NK-92 (cell line): ENCODE data around the gene LGR6.
"Not testable (repeated sequence)": the region's sequence is repeated elsewhere in the genome, so short reads cannot be mapped to it uniquely, and the experiment has no call there.

Experiments
- DNase-seq: peaks from one replicate; lab custom pipeline; 2025; ENCODE audit not compliant: unreplicated experiment; lab: John Stamatoyannopoulos, UW

LGR6 gene, protein sequence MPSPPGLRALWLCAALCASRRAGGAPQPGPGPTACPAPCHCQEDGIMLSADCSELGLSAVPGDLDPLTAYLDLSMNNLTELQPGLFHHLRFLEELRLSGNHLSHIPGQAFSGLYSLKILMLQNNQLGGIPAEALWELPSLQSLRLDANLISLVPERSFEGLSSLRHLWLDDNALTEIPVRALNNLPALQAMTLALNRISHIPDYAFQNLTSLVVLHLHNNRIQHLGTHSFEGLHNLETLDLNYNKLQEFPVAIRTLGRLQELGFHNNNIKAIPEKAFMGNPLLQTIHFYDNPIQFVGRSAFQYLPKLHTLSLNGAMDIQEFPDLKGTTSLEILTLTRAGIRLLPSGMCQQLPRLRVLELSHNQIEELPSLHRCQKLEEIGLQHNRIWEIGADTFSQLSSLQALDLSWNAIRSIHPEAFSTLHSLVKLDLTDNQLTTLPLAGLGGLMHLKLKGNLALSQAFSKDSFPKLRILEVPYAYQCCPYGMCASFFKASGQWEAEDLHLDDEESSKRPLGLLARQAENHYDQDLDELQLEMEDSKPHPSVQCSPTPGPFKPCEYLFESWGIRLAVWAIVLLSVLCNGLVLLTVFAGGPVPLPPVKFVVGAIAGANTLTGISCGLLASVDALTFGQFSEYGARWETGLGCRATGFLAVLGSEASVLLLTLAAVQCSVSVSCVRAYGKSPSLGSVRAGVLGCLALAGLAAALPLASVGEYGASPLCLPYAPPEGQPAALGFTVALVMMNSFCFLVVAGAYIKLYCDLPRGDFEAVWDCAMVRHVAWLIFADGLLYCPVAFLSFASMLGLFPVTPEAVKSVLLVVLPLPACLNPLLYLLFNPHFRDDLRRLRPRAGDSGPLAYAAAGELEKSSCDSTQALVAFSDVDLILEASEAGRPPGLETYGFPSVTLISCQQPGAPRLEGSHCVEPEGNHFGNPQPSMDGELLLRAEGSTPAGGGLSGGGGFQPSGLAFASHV

DNA sequence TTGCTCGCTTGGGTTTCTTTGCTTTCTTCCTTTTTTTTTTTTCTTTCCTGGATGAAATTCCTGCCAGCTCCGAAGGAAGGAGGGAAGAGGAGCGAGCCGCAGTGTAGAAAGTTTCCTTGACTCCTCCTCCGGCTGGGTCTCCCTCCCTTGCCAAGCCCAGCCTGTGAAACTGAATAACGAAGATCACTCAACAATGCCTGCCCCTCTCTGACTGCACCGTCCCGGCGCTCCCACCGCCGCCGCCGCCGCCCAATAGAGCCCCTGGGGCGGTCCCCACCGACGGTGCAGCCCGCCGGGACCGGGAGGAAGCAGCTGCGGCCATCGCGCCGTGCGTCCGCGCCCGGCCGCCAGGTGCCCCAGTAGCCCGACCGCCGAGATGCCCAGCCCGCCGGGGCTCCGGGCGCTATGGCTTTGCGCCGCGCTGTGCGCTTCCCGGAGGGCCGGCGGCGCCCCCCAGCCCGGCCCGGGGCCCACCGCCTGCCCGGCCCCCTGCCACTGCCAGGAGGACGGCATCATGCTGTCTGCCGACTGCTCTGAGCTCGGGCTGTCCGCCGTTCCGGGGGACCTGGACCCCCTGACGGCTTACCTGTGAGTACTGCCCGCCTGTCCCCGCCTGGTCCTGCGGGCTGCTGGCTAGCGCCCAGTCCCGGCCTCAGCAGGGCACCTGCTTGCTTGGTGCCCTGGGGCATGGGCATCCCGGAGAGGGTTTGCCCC, at the start of gene LGR6:
TSS of gene LGR6 (plus strand) at position 186 of the 714 bp plus-strand sequence. CDS start at position 377, 191 bp downstream.
- no peak for DNase-seq

DNA sequence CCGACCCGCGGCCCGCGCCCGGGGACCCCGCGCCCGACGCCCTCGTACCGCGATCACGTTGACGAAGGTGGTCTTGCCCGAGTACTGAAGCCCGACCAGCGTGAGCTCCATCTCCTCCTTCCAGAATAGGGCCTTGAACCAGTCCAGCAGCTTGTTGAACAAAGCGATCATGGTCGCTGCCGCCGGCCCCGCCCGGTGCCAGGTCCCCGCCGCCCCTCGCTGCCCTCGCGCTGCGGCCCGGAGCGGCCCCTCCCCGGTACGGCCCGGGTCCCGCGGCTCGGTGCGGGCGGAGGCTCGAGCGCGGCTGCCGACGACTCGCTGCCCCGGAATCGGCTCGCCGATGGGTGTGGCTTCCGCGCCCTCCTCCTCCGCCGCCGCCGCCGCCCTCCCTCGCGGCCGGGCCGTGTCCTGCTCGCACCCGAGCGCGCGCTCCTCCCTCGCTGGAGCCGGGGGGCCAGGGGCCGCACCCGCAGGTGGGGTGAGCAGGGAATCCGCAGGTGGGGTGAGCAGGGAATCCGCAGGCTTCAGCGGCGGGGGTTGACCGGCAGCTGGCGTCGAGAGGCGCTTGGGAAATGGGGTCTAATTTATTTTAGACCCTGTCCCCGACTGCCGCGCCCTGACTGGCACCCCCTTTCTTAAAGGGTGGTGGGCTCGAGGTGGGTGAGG, 49.1 kb upstream of the LGR6 start, which contains the start of gene ARL8A:
TSS of gene ARL8A (minus strand) at position 336 of the 666 bp plus-strand sequence. CDS start at position 171, 165 bp downstream.
- no peak for DNase-seq

DNA sequence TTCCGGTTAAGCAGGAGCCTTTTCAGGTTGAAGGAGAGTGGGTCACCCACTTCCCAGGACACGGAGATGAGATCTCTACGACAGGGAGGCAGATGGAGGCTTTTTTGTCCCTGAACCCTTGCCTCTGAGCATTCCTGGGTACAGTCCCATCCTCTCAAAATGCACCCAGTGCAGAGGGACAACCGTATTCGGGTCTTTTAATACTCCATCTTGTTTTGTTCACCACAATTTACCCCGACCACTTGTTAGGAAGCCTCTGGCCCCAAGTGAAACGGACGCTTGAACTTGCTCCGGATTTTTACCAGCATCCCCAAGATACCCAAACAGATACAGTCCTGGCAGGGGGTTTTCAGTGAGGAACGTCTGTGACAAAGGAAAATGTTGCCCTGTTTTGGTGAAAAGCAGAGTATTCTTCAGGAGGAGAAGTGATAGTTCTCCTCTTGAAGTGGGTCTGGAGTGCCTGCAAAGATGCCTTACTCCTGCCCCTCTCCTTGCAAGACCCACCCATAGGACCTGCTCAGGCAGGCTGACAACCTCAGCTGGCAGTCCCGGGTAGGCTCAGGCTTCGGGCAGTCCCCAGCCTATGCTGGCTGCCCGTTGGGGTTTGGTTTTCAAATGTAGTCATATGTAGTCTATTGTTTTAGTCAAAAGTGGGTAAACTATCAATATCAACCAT, 48.4 kb upstream of the LGR6 start:
- DNase-seq, result no peak

DNA sequence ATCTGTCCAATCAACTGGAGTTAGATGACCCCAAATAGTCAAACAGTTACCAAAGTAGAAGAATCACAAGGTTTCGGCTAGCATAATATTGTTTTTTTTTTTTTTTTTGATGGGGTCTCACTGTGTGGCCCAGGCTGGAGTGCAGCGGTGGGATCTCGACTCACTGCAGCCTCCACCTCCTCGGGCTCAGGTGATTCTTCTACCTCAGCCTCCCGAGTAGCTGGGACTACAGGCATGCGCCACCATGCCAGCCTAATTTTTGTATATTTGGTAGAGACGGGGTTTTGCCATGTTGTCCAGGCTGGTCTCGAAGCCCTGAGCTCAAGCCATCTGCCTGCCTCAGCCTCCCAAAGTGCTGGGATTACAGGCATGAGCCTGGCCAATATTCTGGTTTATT, 47.9 kb upstream of the LGR6 start:
- not testable (repeated sequence) for DNase-seq

DNA sequence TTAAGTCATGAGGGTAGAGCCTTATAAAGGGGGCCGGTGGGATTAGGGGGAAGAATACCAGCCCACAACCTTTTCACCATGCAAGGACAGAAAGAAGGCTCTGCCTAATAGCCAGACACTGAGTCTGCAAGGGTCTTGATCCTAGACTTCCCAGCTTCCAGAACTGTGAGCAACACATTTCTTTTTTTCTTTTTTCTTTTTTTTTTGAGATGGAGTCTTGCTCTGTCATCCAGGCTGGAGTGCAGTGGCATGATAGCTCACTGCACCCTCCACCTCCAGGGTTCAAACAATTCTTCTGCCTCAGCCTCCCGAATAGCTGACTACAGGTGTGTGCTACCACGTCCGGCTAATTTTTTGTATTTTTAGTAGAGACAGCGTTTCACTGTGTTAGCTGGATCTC, 47.3 kb upstream of the LGR6 start:
- no peak for DNase-seq

DNA sequence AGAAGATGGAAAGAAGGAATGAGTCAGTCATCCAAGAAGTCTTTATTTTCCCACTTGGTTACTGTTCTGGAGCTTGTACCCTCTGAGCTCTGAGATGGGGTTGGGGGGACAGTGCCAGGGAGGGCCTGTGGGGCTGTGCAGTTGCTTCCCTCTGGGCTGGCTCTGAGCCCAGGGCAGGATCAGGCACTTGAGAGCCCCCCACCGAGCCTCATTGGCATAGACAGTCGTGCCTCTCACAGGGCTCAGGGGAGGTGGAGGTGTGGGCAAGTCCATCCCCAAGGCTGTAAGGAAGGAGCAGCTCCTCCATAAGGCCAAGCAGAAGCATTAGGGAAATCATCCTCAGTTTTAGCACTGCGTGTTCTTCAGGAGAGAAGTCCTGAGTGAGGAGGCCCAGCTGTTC, 46.6 kb upstream of the LGR6 start:
- no peak for DNase-seq

DNA sequence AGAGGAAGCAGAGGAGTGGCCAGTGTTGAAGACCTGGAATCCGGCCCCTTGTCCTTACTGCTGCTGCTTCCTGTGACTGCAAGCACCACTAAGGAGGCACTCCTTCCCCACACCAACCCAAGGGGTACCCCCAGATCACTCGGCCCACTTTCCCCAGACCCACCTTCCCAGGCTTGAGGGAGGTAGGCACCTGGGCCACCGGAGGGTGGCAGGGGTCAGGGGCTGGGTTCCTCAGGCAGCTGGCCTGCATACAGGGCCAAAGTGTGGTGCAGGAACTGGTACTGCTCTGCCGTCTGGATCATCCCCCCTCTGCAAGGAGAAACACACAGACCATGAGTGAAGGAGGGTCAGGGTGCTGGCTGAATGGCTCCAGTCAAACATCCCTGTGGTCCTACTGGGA, 45.2 kb upstream of the LGR6 start:
- no peak for DNase-seq

DNA sequence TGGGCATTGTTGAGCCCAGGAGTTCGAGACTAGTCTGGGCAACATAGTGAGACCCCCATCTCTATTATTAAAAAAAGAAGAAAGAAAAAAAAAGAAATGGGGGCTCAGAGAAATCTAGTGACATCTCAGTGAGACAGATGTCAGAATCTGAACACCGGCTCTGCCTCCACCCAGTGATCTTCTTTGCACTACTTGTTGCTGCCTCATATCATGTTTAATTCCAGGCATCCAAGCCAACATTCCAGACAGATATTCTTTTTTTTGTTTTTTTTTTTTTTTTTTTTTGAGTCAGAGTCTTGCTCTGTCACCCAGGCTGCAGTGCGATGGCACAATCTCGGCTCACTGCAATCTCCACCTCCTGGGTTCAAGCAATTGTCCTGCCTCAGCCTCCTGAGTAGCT, 44.0 kb upstream of the LGR6 start:
- no peak for DNase-seq

DNA sequence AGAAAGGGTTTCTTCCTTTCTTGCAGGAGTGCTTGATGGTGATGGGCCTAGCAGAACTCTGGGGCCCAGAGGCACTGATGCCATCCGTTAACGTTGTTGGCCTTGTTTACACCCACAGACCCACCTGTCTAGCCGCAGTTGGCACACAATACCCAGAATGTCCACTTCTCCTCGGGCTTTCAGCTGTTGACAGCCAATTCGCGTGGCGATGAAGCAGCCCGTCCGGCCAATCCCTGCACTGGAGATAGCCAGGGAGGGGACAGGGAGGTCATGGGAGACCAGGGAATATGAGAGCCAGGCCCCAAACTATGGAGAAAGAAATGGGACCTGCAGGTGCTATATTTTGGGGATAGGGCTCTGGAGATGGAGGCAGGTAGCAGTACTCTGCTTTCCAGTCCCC, 43.4 kb upstream of the LGR6 start:
- DNase-seq, result no peak

DNA sequence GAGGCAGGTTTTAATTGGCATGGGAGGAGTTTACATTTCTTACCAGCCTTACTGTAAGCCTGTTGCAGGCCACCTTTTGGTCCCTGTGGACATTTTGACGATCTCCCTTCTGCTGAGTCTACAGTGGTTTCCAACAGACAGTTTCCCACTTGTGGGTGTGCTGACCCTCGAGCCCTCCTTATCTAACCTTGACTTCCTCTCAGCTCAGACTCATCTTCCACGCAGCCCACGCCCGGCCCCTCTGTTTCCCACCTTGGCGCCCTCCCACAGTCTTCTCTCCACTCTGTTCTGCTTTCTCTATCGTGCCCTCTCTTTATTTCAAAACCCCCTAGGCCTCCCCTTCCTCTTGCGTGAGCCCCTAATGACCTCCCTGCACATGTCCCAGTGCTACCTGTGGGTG, 43.0 kb upstream of the LGR6 start:
- no peak for DNase-seq

DNA sequence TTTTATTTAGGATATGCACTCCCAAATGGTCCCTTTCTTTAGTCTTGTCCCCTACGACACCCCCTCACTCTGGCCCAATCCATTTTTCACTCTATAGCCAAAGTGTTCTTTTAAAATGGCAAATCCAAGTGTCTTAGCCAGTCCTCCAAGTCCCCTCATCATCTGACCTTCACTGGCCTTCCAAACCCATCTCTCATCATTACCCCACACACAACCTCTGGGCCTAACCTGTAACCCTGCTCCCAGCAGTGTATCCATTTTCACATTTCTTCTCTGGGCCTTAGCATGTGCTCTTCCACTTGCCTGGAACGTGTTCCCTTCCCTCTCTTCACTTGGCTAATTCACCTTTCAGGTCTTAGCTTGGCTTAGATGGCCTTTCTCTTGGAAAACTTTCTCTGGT, 42.6 kb upstream of the LGR6 start:
- no peak for DNase-seq

DNA sequence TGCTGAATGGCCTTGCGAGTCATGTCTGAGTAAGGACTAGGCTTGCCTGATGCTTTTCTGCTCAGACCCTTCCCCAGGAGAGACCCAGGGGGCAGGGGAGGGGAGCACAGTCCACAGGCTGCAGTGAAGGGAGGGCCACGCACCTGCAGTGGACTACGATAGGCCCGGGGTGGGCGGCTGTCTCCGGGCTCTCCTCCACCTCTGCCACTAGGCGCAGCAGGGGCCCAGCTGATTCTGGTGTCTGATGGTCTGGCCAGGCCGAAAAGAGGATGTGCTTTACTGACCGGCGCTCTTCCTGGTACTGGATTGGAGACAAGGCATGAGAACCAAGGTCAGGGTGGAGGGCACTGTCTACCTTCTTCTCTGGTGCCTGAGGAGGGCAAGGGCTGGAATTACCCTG, 41.2 kb upstream of the LGR6 start:
- no peak for DNase-seq

DNA sequence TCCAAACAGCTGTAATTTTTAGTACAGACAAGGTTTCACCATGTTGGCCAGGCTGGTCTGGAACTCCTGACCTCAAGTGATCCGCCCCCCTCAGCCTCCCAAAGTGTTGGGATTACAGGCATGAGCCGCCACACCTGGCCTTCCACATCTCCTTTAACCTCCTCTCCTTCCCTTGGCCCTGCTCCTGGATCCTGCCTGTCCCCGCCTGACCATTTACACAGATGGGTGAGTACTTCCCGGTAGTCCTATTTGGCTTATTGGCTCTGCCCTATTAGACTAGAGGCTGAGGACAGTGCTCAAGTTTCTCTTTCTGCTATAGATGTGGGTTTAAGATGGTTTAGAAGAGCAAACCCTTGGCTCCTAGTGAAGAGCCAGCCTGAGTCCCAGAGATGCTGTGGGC, 40.3 kb upstream of the LGR6 start:
- no peak for DNase-seq

DNA sequence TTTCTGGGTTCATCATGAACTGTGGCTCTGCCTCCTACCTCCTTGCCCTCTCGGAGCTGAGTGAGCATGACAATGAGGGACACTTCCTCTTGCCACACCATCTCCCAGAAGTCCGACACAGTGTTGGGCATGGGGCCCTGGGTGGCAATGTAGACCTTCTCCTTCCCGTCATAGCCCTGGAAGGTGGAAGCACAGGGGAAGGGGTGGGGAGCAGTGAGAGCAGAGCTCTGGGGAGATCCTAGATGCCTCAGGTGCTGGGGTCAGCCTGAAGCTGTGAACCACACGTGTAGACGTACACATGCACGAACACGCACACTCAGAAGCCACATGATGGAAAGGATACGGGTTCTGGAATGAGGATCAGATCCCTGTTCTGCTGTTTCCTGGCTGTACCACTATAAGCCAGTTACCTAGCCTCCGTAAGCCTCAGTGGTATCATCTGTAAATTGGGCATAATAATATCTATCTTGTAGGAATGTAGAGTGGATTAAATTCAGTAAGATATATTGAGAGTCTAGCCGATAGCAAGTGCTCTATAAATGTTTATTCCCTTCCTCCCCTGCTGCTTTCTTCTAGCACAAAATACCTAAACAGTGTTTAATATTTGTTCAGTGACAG, 39.3 kb upstream of the LGR6 start:
- DNase-seq, result no peak

DNA sequence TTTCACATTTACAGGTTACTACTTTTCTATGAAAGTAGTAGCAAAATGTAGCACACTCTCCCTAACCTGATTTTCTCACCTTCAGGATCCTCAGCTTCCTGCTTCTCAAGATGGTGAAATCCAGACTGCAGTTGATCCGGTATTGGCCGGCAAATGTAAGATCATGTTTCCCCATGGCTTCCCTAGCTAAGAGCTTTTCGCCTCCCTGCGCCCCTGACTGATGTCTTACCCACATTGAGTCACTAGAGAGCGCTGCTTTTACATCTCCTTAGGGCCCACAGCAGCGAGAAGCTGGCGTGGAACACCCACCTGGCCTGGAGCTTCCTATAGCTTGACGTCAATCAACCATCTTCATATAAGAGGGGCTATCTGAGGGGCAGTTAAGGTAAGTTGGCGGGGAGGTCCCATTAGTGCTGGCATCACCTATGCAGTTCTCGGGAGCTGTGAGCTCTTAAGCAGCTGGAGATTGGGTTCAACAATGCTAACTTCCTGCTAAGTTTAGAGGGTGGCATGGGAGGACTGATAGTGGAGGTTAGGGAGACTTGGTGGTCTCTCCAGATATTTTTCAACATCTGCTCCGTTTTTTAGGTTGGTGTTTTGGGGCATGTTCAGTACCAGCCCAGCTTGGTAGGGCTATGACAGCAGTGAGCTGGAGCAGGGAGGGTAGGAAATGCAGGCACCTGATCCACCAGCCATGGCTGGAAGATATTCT, 38.7 kb upstream of the LGR6 start:
- DNase-seq, result no peak

DNA sequence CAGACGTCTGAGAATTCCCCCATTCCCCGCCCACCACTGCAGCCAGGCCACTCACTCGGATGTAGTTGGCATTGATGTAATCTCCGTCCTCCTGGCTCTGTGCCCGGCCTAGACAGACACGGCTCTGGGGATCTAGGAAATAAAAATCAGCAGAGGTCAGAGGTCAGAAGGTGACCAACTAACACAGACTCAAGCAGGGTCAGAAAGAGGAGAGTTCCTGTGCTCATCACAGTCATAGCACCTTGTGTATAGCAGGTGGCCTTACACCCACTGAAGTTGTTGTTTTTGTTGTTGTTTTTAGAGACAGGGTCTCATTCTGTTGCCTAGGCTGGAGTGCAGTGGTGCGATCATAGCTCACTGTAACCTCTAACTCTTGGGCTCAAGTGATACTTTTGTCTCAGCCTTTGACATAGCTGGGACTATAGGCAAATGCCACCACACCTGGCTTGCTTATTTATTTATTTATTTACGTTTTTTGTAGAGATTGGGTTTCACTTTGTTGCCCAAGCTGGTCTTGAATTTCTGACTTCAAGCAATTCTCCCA, 38.0 kb upstream of the LGR6 start:
- no peak for DNase-seq

DNA sequence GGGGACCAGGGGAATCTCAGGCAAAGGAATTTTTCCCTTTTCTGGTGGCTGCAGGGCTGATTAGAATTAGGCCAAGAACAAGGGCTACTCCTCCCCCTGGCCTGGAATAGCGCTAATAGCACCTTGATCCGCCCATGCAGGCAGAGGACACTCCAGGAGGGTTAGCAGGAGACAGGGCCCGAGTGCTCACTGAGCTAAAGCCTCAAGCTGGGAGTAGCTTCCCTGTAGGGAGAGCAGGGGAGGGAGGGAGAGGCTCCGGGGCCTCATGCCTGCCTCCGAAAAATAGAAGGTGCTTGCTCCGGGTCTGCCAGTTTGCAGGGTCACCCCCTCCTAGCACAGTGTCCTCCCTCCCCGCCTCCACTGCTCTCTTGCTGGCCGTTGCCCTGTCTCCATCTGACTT, 37.0 kb upstream of the LGR6 start:
- DNase-seq, result no peak

DNA sequence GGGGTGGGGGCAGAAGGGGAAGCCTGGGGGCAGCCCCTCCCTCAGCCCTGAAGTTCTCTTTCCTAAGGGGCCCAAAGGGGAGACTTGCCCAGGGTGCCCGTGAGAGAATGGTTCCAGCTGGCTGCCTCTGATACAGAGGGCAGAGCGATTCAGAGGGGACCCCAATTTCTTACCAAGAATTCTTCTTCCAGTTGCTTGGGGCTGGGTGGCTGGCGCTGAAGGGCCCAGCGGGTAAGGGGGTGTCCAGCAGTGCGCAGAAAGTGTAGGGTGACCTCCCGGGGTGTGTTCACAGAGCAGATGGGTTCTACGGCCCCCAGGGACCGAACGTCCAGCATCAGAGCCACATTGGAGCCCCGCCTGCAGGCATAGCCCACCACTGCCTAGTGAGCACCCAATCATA, 35.7 kb upstream of the LGR6 start:
- no peak for DNase-seq
